Caco-2 (cell line): ENCODE measurements around the gene GLYATL3. TPM values are rescaled to one million over a fixed set of nuclear protein-coding genes. Genes with fewer than 3 reads are reported as not detected.

Experiments used
- BruUV-seq: library from RNA; stranded (reverse); fragments of 400-500 nt; replicated peaks from 2 replicates; lab custom pipeline; 2021; lab: Mats Ljungman, UMichigan
- CTCF ChIA-PET: fragments of 300-600 bp; sonication (Branson Sonifier 250); formaldehyde crosslinking; loops from one replicate; lab custom pipeline; 2022; ENCODE audit warnings: antibody characterized with exemption; lab: Charles Lee
- POLR2A ChIA-PET: fragments of 300-600 bp; sonication (Branson Sonifier 250); formaldehyde crosslinking; loops from one replicate; lab custom pipeline; 2022; ENCODE audit warnings: antibody characterized with exemption; lab: Charles Lee
- DNase-seq, 2 experiments: peaks; one replicate each; pipeline versions ENCODE4 v3.0.0 to v3.0.0-alpha.2; 2020 to 2022
- H3K27me3 ChIP-seq: replicated peaks from 2 replicates; pipeline ENCODE4 v1.6.0; 2011; ENCODE audit warnings: low read length; ENCODE audit not compliant: control insufficient read depth, insufficient read depth
- H3K36me3 ChIP-seq: 2 replicates; pipeline ENCODE4 v1.5.1; 2011; ENCODE audit warnings: low read length; ENCODE audit not compliant: control insufficient read depth, insufficient read depth
- H3K4me1 ChIP-seq: fragments of 250-450 bp; sonication (Bioruptor Pico); 2 replicates; pipeline ENCODE4 v1.5.1; 2020; ENCODE audit warnings: mild to moderate bottlenecking
- H3K4me3 ChIP-seq: 2 replicates; pipeline ENCODE4 v1.5.1; 2011; ENCODE audit warnings: low read depth, mild to moderate bottlenecking, control low read depth, low read length
- H3K9me3 ChIP-seq: fragments of 250-450 bp; sonication (Bioruptor Pico); 2 replicates; pipeline ENCODE4 v1.5.1; 2020; ENCODE audit warnings: mild to moderate bottlenecking, moderate library complexity
- H3K27ac Mint-ChIP-seq: one replicate; pipeline ENCODE4 v1.8.0; 2022; ENCODE audit warnings: mixed read lengths; ENCODE audit not compliant: unreplicated experiment
- H3K27me3 Mint-ChIP-seq: one replicate; pipeline ENCODE4 v1.8.0; 2022; ENCODE audit warnings: mixed read lengths; ENCODE audit not compliant: insufficient read depth, unreplicated experiment
- H3K36me3 Mint-ChIP-seq: one replicate; pipeline ENCODE4 v1.8.0; 2022; ENCODE audit warnings: mild to moderate bottlenecking, mixed read lengths; ENCODE audit not compliant: insufficient read depth, unreplicated experiment
- H3K4me1 Mint-ChIP-seq: one replicate; pipeline ENCODE4 v1.8.0; 2022; ENCODE audit warnings: low read depth, mixed read lengths; ENCODE audit not compliant: unreplicated experiment
- H3K4me3 Mint-ChIP-seq: one replicate; pipeline ENCODE4 v1.8.0; 2022; ENCODE audit warnings: mild to moderate bottlenecking, moderate library complexity, mixed read lengths; ENCODE audit not compliant: unreplicated experiment
- H3K9me3 Mint-ChIP-seq: one replicate; pipeline ENCODE4 v1.8.0; 2022; ENCODE audit warnings: mixed read lengths; ENCODE audit not compliant: unreplicated experiment
- intact Hi-C: fragments of 100-400 bp; cut with micrococcal nuclease; formaldehyde crosslinking; loops from one replicate; pipeline ENCODE4 v1.10.0; 2022; ENCODE audit not compliant: unreplicated experiment
- total RNA-seq: library from RNA; stranded (reverse); gene quantifications from 2 replicates; pipeline ENCODE4 v1.2.3, GENCODE V29; 2022
- TF ChIP-seq, protein P1 (sequence below), 2 experiments: fragments of 200-600 bp in 1 of 2; IDR thresholded peaks; 1 replicate in 1 of 2; 2 replicates in 1 of 2; pipeline versions ENCODE4 v1.5.1 to v1.8.0; 2011 to 2022; ENCODE audit warnings: antibody characterized with exemption in 1 of 2, control low read depth in 1 of 2, inconsistent platforms in 1 of 2, low read depth in 1 of 2, low read length in 1 of 2, mild to moderate bottlenecking in 1 of 2, moderate library complexity in 1 of 2; ENCODE audit not compliant: insufficient read depth in 1 of 2, severe bottlenecking in 1 of 2, unreplicated experiment in 1 of 2

The GLYATL3 gene
- total RNA-seq, 1 experiment from 2014 or later = not detected

DNA sequence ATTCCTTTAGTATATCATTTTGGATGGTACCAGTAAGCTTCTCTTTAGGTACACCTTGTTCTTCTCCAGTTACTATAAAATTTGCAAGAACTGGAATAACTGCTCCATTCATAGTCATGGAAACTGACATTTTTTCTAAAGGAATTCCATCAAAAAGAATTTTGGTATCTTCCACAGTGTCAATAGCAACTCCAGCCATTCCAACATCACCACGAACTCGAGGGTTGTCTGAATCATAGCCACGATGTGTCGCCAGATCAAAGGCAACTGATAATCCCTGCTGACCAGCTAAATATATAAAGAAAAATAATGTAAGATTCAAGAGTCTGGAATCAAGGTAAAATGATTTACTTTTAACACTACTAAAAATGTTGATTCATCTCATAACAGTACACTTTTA is 42.0 kb upstream of the GLYATL3 start:
- CTCF ChIA-PET = no interaction called here
- no peak overlapping the region for H3K4me3 Mint-ChIP-seq
- Histone ChIP-seq H3K4me1 (peaks cover 5% of the 10 kb centered on the region; the same call in 1 of the 2 replicates), H3K4me3 (no peak overlapping the region), H3K27me3 (no peaks in the 10 kb centered on the region), H3K9me3 (no peaks in the 10 kb centered on the region), H3K36me3 (no peaks in the 10 kb centered on the region)
- no peaks in the 10 kb centered on the region for H3K27me3 Mint-ChIP-seq
- no peaks in the 10 kb centered on the region for H3K4me1 Mint-ChIP-seq
- H3K27ac Mint-ChIP-seq = no peak overlapping the region
- no peak for DNase-seq
- no peaks in the 10 kb centered on the region for H3K9me3 Mint-ChIP-seq
- peaks cover under 1% of the 10 kb centered on the region for H3K36me3 Mint-ChIP-seq
- intact Hi-C loops = loop anchor here (10.0 kb wide), 1 partner anchor 387 kb away; no protein-coding TSS in a partner anchor
- POLR2A ChIA-PET = no interaction called here
- TF ChIP-seq, protein P1, sequence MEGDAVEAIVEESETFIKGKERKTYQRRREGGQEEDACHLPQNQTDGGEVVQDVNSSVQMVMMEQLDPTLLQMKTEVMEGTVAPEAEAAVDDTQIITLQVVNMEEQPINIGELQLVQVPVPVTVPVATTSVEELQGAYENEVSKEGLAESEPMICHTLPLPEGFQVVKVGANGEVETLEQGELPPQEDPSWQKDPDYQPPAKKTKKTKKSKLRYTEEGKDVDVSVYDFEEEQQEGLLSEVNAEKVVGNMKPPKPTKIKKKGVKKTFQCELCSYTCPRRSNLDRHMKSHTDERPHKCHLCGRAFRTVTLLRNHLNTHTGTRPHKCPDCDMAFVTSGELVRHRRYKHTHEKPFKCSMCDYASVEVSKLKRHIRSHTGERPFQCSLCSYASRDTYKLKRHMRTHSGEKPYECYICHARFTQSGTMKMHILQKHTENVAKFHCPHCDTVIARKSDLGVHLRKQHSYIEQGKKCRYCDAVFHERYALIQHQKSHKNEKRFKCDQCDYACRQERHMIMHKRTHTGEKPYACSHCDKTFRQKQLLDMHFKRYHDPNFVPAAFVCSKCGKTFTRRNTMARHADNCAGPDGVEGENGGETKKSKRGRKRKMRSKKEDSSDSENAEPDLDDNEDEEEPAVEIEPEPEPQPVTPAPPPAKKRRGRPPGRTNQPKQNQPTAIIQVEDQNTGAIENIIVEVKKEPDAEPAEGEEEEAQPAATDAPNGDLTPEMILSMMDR (IDR thresholded peaks at IDR 0.05; ENCODE audit: insufficient read depth in 1 of 2, low read depth in 1 of 2, low read length in 1 of 2, severe bottlenecking in 1 of 2, unreplicated experiment in 1 of 2) = no peak
- no TSS peak for BruUV-seq

- CTCF ChIA-PET = interaction anchor here (1.1 kb wide), 1 partner anchor 70 kb away, joined by 3 read pairs; no protein-coding TSS in a partner anchor
- intact Hi-C loops = loop anchor here (2.0 to 5.0 kb wide), 2 partner anchors 60 to 145 kb away; no protein-coding TSS in a partner anchor
- Histone ChIP-seq H3K27me3 (no peaks in the 10 kb centered on the region), H3K4me3 (peak overlapping the region; percentile 53), H3K9me3 (no peaks in the 10 kb centered on the region), H3K4me1 (peaks cover 5% of the 10 kb centered on the region; the same call in 1 of the 2 replicates), H3K36me3 (no peaks in the 10 kb centered on the region)
- DNase-seq = no peak
- Mint-ChIP-seq H3K4me1 (no peaks in the 10 kb centered on the region), H3K27me3 (no peaks in the 10 kb centered on the region), H3K4me3 (peak overlapping the region; percentile 86), H3K9me3 (no peaks in the 10 kb centered on the region), H3K27ac (peak overlapping the region; percentile 99), H3K36me3 (peaks cover 8% of the 10 kb centered on the region)
- POLR2A ChIA-PET = no interaction called here
- TF ChIP-seq, protein P1 (IDR thresholded peaks at IDR 0.05; ENCODE audit: insufficient read depth in 1 of 2, low read depth in 1 of 2, low read length in 1 of 2, severe bottlenecking in 1 of 2, unreplicated experiment in 1 of 2) = no peak
- BruUV-seq = no TSS peak
These were observed 37.7 kb upstream of the GLYATL3 start for GRCh38 chr6:49462071-49462470.

GRCh38 chr6:49462599-49462926 is 37.2 kb upstream of the GLYATL3 start:
- Histone ChIP-seq H3K4me1 (peaks cover 5% of the 10 kb centered on the region; the same call in 1 of the 2 replicates), H3K36me3 (no peaks in the 10 kb centered on the region), H3K27me3 (no peaks in the 10 kb centered on the region), H3K9me3 (no peaks in the 10 kb centered on the region), H3K4me3 (peak overlapping the region; percentile 53)
- TF ChIP-seq, protein P1 (IDR thresholded peaks at IDR 0.05; ENCODE audit: insufficient read depth in 1 of 2, low read depth in 1 of 2, low read length in 1 of 2, severe bottlenecking in 1 of 2, unreplicated experiment in 1 of 2) = no peak
- Mint-ChIP-seq H3K36me3 (peaks cover 8% of the 10 kb centered on the region), H3K4me1 (no peaks in the 10 kb centered on the region), H3K27me3 (no peaks in the 10 kb centered on the region), H3K4me3 (peak overlapping the region; percentile 86), H3K9me3 (no peaks in the 10 kb centered on the region), H3K27ac (peak overlapping the region; percentile 99)
- ChIA-PET CTCF (no interaction called here), POLR2A (no interaction called here)
- BruUV-seq = TSS peak; percentile 70
- peak in 1 of 2 experiments; percentile 4 for DNase-seq
- intact Hi-C loops = loop anchor here (2.0 to 5.0 kb wide), 2 partner anchors 60 to 144 kb away; no protein-coding TSS in a partner anchor
